OCI-LY3 (cell line): ENCODE results near the gene STAC2.
"Not testable (repeated sequence)": the region's sequence is repeated elsewhere in the genome, so short reads cannot be mapped to it uniquely, and the experiment has no call there.

Source experiments
- H2AFZ ChIP-seq: fragments of 200-600, 300-600 bp; shearing (Covaris generic); 2 replicates; pipeline ENCODE4 v1.6.0; 2014; ENCODE audit warnings: antibody characterized with exemption, low read depth, low read length
- H3K27ac ChIP-seq: fragments of 200-600, 300-600 bp; sonication (generic); 2 replicates; pipeline ENCODE4 v1.5.1; 2014; ENCODE audit warnings: mild to moderate bottlenecking, low read length, moderate library complexity, mixed read lengths
- H3K27me3 ChIP-seq: fragments of 200-600, 300-600 bp; sonication (generic); 2 replicates; pipeline ENCODE4 v1.6.1; 2014; ENCODE audit warnings: low read depth, low read length, mixed read lengths
- H3K36me3 ChIP-seq: fragments of 200-600, 300-600 bp; sonication (generic); replicated peaks from 2 replicates; pipeline ENCODE3; 2014; ENCODE audit warnings: low read depth, low read length, mixed read lengths
- H3K4me1 ChIP-seq: fragments of 300-600, 200-600 bp; sonication (generic); 2 replicates; pipeline ENCODE4 v1.6.1; 2014; ENCODE audit warnings: low read length, mixed read lengths
- H3K4me2 ChIP-seq: fragments of 200-600, 300-600 bp; sonication (generic); 2 replicates; pipeline ENCODE4 v1.6.1; 2014; ENCODE audit warnings: low read length, mixed read lengths
- H3K4me3 ChIP-seq: fragments of 300-600, 200-600 bp; sonication (generic); 2 replicates; pipeline ENCODE4 v1.5.1; 2014; ENCODE audit warnings: antibody characterized with exemption, mild to moderate bottlenecking, low read length, moderate library complexity
- H3K79me2 ChIP-seq: fragments of 300-600, 200-600 bp; shearing (Covaris generic); 2 replicates; pipeline ENCODE4 v1.6.1; 2014; ENCODE audit warnings: mild to moderate bottlenecking, low read length, mixed read lengths
- H3K9ac ChIP-seq: fragments of 300-600, 200-600 bp; shearing (Covaris generic); 2 replicates; pipeline ENCODE4 v1.6.0; 2014; ENCODE audit warnings: mild to moderate bottlenecking, low read length, moderate library complexity
- H3K9me3 ChIP-seq: fragments of 200-600, 300-600 bp; shearing (Covaris generic); 2 replicates; pipeline ENCODE4 v1.6.1; 2014; ENCODE audit warnings: low read length, mixed read lengths; ENCODE audit not compliant: insufficient read depth
- H4K20me1 ChIP-seq: fragments of 200-600, 300-600 bp; sonication (generic); 2 replicates; pipeline ENCODE4 v1.6.1; 2016; ENCODE audit warnings: low read length, mixed read lengths; ENCODE audit not compliant: insufficient read depth
- EZH2phosphoT487 ChIP-seq: fragments of 200-600 bp; shearing (Covaris generic); IDR thresholded peaks from 2 replicates; pipeline ENCODE4 v1.6.1; 2018; ENCODE audit warnings: antibody characterized with exemption, mixed run types, low read depth
- TF ChIP-seq, protein P1 (sequence below): fragments of 200-600, 300-600 bp; sonication (generic); IDR thresholded peaks from 2 replicates; pipeline ENCODE4 v1.5.1; 2014; ENCODE audit warnings: antibody characterized with exemption, low read length, low read depth

The STAC2 gene

DNA sequence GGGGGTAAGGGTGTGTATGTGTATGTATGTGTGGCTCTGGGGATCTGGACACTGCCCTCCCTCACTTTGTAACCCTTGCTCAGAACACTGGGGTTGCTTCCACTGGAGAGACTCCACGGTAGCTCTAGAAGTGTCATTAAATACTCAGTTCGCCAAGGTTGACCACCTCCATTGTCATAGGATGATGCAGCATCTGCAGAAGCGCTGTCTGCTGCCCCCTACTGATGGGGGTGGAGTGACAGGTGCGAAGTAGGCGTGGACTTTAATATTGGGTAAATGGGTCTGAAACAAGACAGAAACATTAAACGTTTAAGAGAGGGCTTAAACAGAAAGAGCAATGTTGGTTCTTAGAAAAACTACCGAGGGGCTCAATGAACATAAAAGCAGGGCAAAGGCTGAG, 35.5 kb upstream of the STAC2 start:
- Histone ChIP-seq H2AFZ (no peak overlapping the region), H3K9ac (no peak overlapping the region), H3K4me3 (0 out of 2 replicates have a peak overlapping the region, but pooled peaks have one; percentile 2), H3K36me3 (peaks cover 7% of the 10 kb centered on the region), H3K27ac (peak overlapping the region; percentile 59), H3K9me3 (no peaks in the 10 kb centered on the region), H3K27me3 (no peaks in the 10 kb centered on the region), H3K4me1 (peaks cover 17% of the 10 kb centered on the region), H4K20me1 (no peaks in the 10 kb centered on the region), H3K4me2 (peak overlapping the region; percentile 50), H3K79me2 (no peaks in the 10 kb centered on the region)
- TF ChIP-seq, protein P1, sequence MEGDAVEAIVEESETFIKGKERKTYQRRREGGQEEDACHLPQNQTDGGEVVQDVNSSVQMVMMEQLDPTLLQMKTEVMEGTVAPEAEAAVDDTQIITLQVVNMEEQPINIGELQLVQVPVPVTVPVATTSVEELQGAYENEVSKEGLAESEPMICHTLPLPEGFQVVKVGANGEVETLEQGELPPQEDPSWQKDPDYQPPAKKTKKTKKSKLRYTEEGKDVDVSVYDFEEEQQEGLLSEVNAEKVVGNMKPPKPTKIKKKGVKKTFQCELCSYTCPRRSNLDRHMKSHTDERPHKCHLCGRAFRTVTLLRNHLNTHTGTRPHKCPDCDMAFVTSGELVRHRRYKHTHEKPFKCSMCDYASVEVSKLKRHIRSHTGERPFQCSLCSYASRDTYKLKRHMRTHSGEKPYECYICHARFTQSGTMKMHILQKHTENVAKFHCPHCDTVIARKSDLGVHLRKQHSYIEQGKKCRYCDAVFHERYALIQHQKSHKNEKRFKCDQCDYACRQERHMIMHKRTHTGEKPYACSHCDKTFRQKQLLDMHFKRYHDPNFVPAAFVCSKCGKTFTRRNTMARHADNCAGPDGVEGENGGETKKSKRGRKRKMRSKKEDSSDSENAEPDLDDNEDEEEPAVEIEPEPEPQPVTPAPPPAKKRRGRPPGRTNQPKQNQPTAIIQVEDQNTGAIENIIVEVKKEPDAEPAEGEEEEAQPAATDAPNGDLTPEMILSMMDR, result peak; percentile 59
- no peak for TF ChIP-seq EZH2phosphoT487

DNA sequence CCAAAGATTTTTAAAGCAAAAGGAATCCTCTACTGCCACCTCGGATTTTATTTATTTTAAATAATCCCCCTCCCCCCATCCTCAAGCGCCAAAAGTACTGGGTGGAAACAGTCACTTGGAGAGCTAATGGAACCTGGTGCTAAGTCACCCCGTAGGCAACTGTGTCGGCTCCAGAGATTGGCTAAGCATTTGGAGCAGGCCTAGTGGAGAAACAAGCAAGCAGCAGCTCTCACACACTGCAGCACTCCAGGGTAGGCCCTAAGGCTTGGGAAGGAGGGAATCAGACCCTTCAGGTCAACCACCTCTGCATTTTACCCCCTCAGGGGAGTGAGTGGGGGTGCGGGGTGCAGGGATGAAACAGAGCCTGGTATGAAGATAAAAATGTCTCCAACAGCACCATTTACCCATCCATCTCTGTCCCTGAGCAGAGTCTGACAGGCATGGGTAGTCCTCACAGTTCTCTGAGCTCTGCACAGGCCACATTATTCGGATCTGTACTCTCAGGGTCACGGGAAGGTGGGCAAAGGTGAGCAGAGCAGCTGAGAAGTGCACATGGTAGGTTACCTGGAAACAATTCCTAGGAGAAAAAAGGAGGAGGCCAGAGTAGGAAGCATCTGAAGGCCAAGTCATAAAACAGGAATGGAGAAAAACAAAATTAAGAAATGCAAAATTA, 27.2 kb upstream of the STAC2 start:
- no peaks in the 10 kb centered on the region for H3K9me3 ChIP-seq
- no peaks in the 10 kb centered on the region for H4K20me1 ChIP-seq
- H3K27ac ChIP-seq, result no peak overlapping the region
- no peak overlapping the region for H3K4me3 ChIP-seq
- TF ChIP-seq, protein P1, result no peak
- TF ChIP-seq EZH2phosphoT487, result no peak
- H3K27me3 ChIP-seq, result no peaks in the 10 kb centered on the region
- H3K79me2 ChIP-seq, result no peaks in the 10 kb centered on the region
- H3K4me1 ChIP-seq, result no peaks in the 10 kb centered on the region
- no peak overlapping the region for H2AFZ ChIP-seq
- H3K36me3 ChIP-seq, result no peaks in the 10 kb centered on the region
- no peak overlapping the region for H3K9ac ChIP-seq
- H3K4me2 ChIP-seq, result no peak overlapping the region

DNA sequence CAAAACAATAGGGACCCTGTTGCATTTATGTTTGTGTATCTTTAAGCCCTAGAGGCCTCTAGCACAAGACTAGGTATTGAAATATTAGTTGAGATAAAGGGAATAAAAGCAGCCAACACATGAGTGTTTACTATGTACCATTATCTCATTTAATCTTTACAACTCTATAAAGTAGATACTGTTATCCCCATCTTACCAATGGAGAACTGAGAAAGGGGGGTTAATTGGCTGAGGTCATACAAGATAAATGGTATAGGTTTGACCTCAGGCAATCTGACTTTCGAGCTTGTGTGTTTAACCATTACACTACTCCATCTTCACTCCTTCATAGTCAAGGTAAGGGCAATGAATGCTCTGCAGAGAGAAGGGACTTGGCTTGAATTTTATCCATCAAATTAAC, 26.3 kb upstream of the STAC2 start:
- Histone ChIP-seq H3K4me3 (no peak overlapping the region), H2AFZ (no peak overlapping the region), H3K4me2 (no peak overlapping the region), H3K79me2 (no peaks in the 10 kb centered on the region), H3K36me3 (no peaks in the 10 kb centered on the region), H3K27ac (no peak overlapping the region), H3K9ac (no peak overlapping the region), H3K9me3 (no peaks in the 10 kb centered on the region), H4K20me1 (no peaks in the 10 kb centered on the region), H3K27me3 (no peaks in the 10 kb centered on the region), H3K4me1 (no peaks in the 10 kb centered on the region)
- no peak for TF ChIP-seq EZH2phosphoT487
- TF ChIP-seq, protein P1, result no peak

DNA sequence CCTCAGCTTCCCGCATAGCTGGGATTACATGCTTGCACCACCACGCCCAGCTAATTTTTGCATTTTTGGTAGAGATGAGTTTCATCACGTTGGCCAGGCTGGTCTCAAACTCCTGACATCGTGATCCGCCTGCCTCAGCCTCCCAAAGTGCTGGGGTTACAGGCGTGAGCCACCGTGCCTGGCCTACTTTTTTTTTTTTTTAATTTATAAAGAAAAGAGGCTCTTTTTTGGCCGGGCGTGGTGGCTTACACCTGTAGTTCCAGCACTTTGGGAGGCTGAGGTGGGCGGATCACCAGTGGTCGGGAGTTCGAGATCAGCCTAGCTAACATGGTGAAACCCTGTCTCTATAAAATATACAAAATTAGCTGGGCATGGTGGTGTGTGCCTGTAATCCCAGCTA, 24.3 kb upstream of the STAC2 start:
- not testable (repeated sequence) for H3K79me2 ChIP-seq, H2AFZ ChIP-seq, H3K27me3 ChIP-seq, H3K4me3 ChIP-seq, H3K4me1 ChIP-seq, H3K9me3 ChIP-seq, H3K9ac ChIP-seq, H3K36me3 ChIP-seq, H3K27ac ChIP-seq, H3K4me2 ChIP-seq, H4K20me1 ChIP-seq
